Stimulated activated CD4-positive, alpha-beta T cell treated with anti-CD3 and anti-CD28 coated beads, Interleukin-15, amount 100 ng/mL, for 24 hours (primary cell): ENCODE data around the gene ELL.

Source experiments
- DNase-seq: peaks from one replicate; pipeline ENCODE4 v3.0.0-alpha.2; 2020

The ELL gene

DNA sequence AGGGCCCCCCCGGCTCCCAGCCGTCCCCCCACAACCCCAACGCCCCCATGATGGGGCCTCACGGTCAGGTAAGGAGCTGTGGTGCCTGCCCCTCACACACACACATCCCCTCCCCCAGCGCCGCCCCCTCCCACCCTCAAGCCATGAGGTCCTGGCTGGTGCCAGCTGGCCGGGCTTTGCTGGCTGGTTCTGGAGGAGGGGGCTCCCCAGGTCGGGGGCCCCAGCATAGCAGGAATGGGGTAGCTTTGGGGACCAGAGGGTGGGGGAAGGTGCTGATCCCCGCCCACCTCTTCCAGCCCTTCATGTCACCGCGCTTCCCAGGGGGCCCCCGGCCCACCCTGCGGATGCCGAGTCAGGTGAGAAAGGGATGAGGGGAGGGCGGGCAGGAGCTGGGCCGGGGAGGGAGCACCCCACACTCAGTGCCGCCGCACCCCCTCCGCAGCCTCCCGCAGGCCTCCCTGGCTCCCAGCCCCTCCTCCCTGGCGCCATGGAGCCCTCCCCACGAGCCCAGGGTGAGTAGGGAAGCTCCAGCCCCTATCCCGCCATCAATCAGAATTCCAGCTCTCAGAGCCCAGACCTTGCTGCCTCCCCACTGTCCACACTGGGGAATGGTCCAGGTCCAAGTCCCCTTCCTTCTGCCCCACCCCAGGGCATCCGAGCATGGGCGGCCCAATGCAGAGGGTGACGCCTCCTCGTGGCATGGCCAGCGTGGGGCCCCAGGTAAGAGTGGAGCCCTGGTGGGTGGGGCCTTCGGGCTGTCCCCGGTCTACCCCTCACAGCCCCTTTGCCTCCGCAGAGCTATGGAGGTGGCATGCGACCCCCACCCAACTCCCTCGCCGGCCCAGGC, 90.3 kb downstream of the ELL start:
- DNase-seq, result no peak

DNA sequence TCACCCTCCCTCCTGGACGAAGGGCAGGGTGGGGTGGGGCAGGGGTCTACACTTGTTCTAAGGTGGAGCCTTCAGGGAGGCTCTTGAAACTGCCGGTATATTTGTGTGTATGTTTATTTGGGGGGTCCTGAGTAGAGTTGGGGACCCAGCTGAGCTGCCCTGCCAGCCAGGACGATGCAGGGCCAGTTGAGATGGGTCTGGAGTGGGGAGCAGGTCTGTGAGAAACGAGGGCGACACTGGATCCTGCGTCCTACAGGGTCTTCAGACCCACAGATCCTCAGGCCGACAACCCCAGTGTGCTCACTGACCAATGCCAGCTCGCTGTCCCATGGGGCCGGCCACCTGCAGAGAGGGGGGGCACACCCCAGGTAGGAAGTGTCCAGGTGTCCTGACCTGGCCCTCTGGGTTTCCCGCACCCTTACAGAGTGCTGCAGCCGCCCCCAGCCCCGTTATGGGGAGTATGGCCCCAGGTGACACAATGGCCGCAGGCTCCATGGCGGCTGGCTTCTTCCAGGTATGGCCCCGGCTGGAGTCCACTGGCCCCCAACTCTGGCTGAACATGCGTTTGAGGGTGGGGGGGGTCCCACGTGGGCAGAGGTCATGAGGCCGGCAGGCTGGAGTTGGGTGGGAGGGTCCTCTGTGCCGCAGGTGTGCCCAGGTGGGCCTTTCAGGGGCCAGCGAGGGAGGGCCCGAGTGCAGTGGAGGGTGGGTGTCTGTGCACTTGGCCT, 91.3 kb downstream of the ELL start:
- DNase-seq, result no peak

DNA sequence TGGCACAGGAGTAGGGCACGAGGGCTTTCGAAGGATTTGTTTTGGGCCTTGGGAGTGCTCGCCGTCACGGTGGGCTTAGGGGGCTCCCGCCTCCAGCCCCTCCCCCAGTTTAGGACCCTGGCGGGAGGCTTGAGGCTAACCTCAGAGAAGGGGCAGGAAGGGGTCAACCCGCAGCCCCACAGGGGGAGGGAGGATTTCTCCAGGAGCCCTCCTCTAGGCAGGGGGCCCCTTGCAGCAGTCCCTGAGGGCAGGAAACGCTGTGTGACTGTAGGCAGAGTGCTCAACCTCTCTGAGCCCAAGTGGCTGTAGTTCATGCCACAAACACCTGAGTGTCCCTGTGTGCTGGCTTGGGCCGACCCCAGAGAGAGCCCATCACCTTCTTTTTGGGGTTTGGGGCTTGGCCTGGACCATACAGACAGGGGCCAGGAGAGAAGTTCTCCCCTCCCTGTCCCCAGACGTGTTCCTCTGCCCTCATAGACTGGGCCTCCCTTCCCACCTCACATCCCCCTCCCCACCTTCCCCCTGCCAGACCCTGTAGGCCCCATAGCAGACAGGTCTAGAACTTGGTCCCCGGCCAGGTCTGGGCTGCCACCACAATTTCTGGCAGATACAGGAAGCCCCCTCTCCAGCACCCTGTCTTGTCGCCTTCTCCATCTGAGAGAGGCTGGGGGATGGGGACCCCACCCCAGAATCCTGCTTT, 92.0 kb downstream of the ELL start:
- DNase-seq, result no peak

DNA sequence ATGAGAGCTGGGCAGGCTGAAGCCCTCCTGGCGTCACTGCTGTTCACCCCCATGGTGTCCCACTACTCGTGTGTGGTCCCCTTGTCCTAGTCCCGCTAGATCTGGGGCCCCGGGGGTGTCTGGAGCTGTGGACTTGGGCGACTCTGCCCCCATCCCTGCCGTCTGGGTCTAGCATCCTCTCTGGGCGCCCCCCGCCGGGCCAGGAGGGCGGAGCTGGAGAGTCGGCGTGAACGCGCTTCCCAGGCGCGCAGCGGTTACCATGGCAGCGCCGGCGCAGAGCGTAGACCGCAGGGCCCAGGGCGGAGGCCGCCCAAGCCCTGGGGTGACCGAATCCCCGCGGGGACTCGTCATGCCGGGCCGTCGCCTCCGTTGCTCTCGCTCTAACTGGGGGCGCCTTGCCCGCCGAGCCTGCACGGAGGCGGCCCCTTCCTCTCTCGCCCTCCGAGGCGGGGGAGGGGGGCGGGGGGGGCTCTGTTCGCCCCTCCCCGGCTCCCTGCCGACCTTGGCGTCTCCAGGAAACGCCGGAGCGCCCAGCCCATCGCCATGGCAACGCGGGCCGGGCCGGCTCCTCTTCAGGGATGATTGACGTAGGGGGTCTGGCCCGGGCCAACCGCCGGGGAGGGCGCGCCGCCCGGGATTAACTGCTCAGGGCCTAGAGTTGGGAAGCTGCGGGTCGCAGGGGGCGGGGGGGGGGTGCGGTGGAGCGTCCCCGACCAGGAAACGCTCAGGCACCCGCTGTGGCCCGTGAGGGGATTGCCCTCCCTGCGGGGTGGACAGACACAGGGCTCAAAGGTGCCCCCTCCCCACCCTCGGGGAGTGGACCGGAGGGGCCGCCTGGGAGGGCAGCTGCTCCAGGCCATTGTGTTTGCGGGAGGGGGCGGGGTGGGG, 92.8 kb downstream of the ELL start:
- DNase-seq, result peak; percentile 84

DNA sequence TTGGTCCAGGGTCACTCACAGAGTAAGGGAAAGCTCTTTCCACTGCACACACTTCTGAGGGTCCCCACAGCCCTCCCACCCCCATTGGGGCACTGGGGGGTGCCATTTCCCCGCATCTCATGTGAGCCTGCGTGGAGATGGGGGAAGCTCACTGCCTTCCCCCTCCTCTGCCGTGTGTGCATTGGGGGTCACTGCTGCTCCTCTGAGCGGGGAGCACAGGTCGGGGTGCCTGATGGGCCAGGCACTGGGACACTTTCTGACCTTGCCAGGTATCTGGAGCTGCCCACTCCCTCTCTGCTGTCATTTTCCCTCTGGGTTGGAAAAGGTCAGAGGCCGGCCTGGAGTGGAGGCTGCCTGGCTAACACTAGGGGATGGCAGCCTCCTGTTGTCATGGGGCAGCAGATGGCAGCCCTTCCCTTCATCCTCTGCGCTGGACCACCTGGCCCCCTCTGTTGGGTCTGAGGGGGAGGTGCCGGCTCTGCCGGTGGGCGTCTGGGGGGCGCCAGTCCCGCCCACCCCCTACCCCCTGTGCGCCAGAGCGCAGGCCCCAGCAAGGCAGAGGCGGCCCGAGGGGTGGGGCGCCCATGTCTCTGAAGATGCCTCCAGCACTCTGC, 93.6 kb downstream of the ELL start:
- DNase-seq, result no peak

DNA sequence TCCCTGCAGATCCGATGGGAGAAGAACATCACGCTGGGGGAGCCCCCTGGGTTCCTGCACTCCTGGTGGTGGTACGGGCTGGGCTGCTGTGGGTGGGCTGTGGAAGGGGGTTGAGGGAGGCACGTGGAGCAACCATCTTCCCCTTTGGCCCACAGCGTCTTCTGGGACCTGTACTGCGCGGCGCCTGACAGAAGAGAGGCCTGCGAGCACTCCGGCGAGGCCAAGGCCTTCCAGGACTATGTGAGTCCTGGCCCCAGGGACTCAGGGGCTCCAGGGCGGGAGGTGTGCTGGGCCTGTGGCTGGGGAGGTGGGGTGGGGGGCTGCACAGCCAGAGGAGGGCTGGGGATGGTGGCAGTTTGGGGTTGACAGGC, 94.1 kb downstream of the ELL start:
- no peak for DNase-seq

DNA sequence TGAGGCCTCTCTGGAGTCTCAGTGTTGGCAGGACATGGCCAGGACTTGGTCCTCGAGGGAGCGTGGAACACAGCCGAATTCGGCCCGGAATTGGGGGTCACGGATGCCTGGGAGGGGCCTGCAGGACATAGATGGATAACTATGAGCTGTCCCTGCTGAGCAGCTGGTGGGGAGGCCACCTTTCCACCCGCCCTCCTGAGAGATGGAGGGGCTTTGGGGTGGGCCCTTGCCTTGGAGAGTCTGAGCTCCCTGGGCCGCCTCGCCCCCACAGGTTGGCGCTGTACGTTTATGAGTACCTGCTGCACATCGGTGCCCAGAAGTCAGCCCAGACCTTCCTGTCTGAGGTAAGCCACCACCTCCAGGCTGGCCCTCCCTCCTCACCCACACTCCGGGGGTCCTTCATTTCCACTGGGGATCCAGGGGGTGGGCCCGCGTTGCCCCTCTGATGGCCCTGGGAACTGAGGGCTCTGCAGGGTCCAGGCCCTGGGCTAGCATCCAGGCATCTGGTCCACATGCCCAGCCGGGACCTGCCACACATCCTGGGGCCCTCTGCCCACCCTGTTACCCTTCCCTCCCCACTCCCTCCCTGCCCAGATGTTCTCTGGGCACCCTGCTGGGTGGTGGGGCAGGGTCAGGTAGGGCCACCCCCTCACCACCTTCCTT, 94.7 kb downstream of the ELL start:
- no peak for DNase-seq

DNA sequence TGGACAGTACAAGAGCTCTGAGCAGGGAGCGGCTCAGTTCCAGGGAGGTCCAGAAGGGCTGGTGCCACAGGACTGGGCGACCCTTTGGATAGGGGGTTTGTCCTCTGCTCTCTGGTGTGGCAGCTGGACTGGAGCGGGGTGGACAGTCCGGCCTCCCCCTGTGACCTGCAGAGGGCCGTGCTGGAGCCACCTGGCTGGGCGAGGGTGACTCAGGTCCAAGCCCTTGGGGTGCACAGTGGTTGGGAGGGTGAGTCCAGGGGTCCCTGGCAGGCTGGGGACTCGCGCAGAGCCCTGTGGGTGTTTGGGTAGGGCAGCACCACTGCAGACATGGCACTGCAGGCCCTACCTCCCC, 95.5 kb downstream of the ELL start:
- DNase-seq, result no peak

DNA sequence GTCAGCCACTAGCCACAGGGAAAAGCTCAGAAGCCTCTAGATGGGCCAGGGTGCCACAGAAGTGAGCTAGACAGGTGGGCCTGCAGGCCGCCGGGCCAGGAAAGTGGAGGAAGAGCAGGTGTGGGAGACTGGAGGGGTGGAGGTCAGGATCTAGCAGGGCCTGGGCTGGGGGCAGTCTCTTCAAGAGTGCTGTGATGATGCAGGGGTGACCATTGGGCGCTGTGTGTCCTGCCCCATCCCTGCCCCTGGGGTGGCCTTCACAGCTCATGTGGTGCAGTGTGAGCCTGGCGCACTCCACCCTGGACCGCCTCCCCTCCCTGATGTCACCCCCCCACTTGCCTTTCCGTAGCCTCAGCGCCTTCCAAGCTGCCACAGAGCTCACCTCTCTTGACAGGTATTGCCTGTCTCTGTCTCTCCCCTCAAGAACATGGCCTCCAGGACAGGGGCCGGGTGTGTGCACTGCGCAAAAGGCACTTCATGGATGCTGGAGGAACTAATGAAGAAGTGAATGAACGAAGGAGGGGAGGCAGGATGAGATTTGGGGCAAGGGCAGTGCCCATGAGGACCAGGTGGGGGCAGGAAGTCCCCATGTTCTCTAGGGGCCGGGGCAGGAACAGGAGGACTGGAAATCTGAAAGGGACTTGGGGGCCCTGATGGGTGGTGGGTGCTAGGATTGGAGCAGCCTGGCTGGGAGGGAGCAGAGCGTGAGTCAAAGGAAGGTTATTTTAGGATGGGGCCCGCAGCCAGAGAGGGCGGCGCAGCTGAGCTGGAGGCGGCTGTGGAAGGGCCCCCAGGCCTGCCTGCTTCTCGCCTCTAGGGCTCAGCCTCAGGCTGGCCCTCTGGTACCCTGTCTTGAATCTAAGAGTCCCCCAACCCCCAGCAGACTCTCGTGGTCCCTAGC, 96.1 kb downstream of the ELL start:
- DNase-seq, result no peak

DNA sequence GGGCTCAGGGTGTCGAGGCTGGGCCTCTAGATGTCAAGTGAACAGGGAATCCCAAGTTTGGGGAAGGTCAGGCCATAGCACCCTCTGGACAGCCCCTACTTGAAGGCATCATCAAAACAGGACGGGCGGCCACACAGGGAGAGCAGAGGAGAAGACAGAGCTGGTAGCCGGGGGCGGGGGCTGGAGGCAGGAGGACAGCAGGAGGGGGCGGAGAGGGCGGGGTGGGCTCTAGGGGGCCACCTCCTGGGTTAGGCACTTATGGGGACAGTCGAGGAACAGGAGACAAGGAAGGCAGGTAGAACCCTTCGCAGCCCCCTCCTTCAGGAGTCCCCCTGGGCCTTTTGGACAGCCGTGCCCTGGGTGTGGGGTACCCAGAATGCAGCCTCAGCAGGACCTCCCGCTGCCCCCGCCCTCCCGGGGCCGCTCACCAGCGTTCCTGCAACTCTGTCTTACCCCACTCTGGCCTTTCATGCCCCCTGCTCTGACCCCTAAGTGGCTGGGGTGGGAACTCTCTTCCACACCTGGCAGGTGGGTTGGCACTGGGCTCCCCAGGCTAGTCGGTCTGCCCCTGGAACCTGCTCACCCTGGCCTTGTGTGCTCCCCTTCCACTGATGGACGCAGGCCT, 96.9 kb downstream of the ELL start:
- DNase-seq, result no peak

DNA sequence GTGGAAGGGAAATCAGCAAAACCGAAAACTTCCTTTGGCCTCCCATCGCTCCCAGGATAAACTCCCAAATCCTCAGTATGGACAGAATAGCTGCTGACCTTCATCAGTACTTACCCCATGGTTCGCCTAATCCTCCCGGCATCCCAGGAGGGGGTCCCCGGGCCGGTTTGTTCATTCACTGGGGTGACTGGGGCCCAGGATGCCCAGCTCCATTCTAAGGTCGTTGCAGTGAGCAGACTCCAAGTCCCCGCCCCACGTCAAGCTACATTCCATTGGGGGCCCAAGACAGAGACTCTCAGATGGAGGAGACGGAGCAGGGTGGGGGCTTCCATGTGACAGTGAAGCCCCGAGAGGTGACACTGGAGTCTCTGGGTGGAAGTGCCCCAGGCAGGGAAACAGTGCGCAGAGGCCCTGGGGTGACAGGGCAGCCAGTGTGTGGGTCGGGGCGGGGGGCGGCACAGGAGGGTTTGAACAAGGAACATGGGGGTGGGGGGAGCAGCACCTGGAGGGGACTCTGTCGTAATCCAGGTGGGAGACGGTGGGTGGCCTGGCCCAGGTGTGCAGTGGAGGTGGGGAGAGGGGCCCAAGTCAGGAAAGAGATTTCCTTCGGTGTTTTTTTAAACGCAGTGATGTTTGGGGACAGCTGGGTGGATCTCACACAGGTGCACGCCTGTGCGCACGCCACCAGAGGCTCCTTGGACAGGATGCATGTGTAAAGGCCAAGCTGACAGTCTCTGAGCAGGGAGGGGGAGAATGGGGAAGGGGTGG, 97.6 kb downstream of the ELL start:
- DNase-seq, result no peak

DNA sequence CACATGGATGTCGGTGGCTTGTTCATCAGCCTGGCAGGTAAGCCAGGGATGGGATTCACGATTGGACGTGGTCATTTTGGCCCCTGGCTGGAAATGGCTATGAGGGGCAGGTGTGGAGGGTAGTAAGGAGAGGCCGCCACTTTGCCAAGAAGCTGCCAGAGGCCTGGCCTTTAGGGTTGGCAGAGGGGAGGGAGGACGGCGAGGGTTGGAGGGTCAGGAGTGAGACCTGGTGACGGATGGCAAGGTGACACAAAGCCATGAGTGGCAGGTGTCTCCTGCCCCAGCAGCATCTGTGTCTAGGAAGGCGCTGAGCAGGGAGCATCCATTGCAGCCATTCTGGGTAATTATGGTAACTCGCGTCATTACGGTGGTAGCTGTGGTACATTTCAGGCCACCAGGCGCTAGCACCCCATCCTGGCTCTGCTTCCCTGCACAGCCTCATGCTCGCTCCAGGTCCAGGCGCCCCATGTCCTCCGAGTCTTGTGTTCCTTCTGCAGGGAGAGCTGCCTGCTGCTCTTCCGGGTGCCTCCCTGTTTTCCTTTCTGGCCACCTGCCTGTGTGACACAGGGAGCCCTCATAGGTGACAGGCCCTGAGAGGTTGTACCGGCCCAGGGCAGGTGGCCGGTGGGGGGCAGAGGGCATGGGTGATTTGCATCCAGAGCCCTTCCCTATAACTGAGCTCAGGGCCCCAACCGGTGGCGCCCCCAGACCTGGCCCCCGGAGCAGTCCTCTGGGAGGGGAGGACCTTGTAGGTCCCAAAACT, 98.4 kb downstream of the ELL start:
- no peak for DNase-seq

DNA sequence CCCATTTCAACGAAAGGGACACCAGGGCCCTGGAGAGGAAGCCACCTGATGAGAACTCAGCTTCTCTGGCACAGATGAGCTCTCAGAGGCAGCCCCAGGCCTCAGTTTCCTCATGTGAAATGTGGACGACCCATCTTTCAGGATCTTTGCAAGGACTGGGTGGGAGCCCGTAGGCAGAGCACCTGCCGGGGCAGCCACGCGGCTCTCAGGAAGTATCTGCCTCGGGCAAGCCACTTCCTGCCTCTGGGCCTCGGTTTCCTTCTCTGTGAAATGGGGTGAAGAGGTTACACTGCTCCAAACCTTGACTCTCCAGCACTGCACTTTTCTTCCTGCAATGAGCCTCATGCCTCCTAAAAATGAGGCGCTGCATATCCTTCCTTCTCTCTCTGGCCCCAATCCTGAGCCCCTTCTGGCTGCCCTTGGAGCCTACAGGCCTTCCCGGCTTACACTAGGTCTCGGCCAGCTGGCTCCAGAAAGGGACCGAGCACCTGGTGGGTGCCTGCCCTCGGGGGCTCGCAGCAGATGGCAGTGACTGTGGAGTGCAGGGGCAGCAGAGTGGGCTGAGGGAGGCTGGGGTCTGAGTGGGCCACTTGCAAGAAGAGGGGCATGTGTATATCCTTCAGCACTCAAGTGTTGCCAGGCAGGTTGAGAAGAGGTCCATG, 99.2 kb downstream of the ELL start:
- DNase-seq, result no peak

DNA sequence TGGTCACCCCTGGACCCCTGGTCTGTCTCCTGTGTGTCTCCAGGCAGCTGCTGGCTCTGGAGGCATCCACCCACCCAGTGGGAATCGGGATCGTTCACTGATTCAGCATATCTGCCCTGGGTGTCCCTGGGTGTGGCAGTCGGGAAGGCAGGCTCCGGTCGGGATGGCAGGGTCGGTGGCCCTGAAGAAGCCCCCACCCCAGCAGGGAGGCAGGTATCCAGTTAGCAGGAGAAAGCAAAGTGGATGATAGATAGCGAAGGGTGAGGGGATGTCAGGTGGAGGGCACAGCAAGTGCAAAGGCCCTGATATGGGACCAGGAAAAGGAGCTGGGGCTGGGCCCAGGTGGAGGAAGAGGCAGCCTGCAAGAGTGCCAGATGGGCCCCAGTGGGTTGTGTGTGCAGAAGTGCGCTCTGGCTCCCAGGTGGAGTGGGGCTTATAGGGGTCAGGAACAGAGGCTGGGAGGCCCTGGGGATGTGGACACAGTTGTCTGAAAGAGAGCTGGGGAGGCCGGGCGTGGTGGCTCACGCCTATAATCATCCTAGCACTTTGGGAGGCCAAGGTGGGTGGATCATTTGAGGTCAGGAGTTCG, 100.4 kb downstream of the ELL start:
- DNase-seq, result no peak

DNA sequence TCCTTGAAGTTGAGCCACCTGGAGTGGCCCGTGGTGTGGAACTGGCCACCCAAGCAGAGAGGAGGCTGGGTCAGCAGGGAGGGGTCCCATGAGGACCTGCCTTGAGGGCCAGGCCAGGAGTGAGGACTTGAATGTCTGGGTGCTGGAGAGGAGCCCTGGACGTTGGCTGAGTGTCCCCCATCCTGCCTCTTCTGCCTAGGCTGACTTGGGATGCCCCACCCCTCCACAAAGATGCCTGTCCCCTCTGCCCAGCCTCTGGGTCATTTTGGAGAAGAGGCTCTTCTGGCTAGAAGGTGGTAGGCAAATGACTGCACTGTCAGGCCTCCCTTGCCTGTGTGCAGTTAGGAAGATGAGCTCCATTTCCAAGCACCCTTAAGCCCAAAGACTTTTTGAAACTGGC, 100.9 kb downstream of the ELL start:
- no peak for DNase-seq

DNA sequence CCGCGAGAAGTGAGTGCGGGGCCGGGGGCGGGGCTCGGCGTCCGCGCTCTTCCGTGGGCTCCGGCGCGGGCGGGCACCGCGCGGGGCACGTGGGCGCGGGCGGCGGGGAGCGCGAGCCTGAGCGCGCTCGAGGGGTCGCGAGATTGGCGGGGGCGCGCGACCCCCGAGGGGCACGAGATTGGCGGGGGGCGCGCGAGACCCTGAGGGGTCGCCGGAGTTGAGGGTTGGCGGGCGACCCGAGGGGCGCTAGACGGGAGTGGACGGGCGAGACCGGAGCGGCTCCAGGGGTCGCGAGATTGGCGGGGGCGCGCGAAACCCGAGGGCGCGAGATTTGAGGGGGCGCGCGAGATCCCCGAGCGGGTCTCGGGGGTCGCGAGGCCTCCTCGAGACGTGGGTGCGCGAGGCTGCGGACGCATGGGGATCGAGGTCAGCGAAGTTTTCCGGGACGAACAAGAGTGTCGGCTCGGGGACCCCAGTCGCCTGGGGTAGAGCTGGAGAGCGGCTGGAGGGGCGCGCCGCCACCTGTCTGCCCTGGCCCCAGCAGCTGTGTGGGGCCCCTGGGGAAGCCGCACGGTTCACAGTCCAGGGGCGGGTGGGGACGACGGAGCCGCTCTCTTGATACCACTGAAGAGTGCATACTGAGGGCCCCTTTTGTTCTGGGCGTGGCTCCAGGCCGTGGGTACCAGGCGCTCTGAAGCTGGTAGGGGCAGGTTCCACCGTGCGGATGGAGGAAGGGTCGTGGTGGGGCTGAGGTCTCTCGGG, 102.0 kb downstream of the ELL start:
- DNase-seq, result peak; percentile 71

DNA sequence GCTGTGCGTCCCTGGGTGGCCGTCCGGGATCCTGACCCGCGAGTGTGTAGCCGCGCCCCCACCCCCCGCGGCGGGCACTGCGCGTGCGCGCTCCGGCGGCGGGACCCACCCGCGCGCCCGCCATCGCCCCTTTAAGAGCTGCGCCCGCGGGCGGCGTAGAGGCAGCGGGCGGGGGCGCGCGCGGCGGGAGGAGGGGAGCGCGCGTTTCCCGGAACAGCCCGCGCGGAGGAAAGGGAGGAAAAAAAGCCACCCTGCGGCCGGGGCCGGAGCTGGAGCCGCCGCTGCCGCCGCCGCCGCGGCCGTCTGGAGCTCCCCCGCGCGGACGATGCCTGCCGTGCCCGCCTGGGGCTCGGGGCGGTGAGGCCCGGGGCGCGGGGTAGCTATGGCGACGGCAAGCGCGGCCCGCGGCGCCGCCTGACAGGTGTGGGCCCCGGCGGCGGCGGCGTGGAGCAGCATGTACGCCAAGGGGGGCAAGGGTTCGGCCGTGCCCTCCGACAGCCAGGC, 102.6 kb downstream of the ELL start, which contains the start of gene SSBP4:
Gene SSBP4 (plus strand): TSS at position 204 of the 504 bp plus-strand sequence. CDS start 251 bp downstream, at position 455.
- peak; percentile 78 for DNase-seq
